Activated T-helper 2 cell treated with anti-CD3 and anti-CD28 coated beads, Interferon-gamma antibody, Interleukin-2, Interleukin-4, amounts not matched to agents 10 μg/mL and 5 μg/mL and 100 μg/mL, durations not matched to agents 14 hours and 24 hours and 36 hours (primary cell): ENCODE data around the gene LHX4. TPM values are rescaled to one million over a fixed set of nuclear protein-coding genes. Genes with fewer than 3 reads are reported as not detected.

Source experiments
- DNase-seq: peaks from one replicate; pipeline ENCODE4 v3.0.0; 2021; ENCODE audit warnings: low spot score
- H3K27ac Mint-ChIP-seq: one replicate; pipeline ENCODE4 v1.8.0; 2021; ENCODE audit warnings: mixed read lengths
- H3K27me3 Mint-ChIP-seq: one replicate; pipeline ENCODE4 v1.8.0; 2021; ENCODE audit warnings: low read depth, mixed read lengths
- H3K36me3 Mint-ChIP-seq: one replicate; pipeline ENCODE4 v1.8.0; 2021; ENCODE audit warnings: low read depth, mixed read lengths
- H3K4me1 Mint-ChIP-seq: one replicate; pipeline ENCODE4 v1.8.0; 2021; ENCODE audit warnings: low read depth, mixed read lengths
- H3K4me3 Mint-ChIP-seq: one replicate; pipeline ENCODE4 v1.8.0; 2021; ENCODE audit warnings: low read depth, mild to moderate bottlenecking, moderate library complexity, mixed read lengths
- H3K9me3 Mint-ChIP-seq: one replicate; pipeline ENCODE4 v1.8.0; 2021; ENCODE audit warnings: mixed read lengths
- intact Hi-C: fragments of 100-400 bp; cut with micrococcal nuclease; formaldehyde crosslinking; loops from one replicate; pipeline ENCODE4 v1.15.1; 2023
- total RNA-seq: library from RNA; stranded (reverse); gene quantifications from 2 replicates; pipeline ENCODE4 v1.2.3, GENCODE V29; 2022

LHX4 gene
- total RNA-seq, 1 donor from 2014 or later = not detected

DNA sequence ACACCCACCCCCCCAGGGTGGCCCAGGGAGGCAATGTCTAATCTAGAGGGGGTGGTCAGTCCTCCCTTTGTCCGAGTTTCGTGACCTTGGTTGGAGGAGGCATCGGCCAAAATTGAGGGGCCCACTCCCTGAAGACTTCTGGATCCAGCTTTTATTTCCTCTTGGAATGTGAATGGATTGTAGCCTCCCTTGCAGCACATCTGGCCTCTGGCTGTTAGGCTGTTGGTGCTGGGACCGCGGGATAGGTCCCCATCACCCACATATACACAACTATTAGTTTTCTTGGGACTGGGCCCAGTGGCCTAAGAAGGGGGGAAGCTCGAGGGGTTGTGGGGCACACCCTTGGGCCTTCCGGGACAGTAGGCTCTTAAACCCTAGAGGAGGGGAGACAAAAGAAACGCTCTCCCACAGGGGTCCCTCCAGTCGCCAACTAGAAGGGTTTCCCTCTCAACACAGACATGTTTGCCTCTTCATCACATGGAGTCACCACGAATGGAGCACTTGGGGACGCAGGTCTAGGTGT lies 2.5 kb downstream of the LHX4 start:
- intact Hi-C loops = loop anchor here (10.0 kb wide), 2 partner anchors 488 to 1252 kb away; partner anchors contain the start of genes CACNA1E and FAM163A
- no peak for DNase-seq
- H3K27me3 Mint-ChIP-seq = peaks cover 83% of the 10 kb centered on the region
- H3K4me1 Mint-ChIP-seq = peaks cover 16% of the 10 kb centered on the region
- no peaks in the 10 kb centered on the region for H3K9me3 Mint-ChIP-seq
- H3K4me3 Mint-ChIP-seq = no peak overlapping the region
- H3K36me3 Mint-ChIP-seq = no peaks in the 10 kb centered on the region
- no peak overlapping the region for H3K27ac Mint-ChIP-seq

DNA sequence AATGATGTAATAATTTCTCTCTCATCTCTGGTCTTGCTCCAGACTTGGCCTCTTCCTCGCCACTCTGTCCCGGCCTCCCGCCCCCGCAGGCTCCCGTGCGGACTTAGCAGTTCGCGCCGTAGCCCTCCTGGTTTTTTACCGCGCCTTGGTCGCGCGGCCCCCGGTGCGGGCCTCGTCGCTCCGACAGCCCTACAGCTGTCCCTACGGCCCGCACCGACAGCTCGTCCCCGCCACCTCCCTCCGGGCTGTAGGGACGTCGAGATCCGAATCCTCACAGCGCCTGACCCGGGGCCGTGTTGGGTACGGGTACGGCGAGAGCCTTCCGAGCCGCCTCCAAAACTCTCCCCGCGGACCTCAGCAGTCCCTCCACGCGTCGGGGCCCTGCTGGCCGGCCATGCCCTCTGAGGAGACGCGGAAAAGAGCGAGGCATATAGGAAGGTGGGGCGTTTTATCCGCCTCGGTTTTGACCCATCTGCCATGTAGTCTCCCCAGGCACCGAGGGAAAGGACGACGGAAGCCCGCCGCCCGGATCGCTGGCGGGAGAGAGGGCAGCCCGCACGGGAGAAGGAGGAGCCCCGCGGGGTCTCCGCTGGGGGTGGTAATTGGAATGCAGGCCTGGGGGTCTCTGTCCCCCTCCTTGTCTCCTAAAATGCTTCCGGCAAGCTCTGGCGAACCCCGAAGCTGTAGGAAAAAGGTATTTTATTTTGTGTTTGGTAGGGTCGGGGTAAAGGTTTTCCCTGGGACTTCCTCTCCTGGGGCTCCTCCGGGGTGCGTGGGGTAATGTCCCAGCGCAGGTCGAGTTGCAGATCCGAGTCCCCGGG lies 3.3 kb downstream of the LHX4 start:
- no peak overlapping the region for H3K4me3 Mint-ChIP-seq
- no peaks in the 10 kb centered on the region for H3K9me3 Mint-ChIP-seq
- no peak for DNase-seq
- H3K36me3 Mint-ChIP-seq = no peaks in the 10 kb centered on the region
- H3K27me3 Mint-ChIP-seq = peaks cover 81% of the 10 kb centered on the region
- intact Hi-C loops = loop anchor here (10.0 kb wide), 2 partner anchors 489 to 1251 kb away; partner anchors contain the start of genes CACNA1E and FAM163A
- H3K27ac Mint-ChIP-seq = no peak overlapping the region
- peaks cover 15% of the 10 kb centered on the region for H3K4me1 Mint-ChIP-seq

DNA sequence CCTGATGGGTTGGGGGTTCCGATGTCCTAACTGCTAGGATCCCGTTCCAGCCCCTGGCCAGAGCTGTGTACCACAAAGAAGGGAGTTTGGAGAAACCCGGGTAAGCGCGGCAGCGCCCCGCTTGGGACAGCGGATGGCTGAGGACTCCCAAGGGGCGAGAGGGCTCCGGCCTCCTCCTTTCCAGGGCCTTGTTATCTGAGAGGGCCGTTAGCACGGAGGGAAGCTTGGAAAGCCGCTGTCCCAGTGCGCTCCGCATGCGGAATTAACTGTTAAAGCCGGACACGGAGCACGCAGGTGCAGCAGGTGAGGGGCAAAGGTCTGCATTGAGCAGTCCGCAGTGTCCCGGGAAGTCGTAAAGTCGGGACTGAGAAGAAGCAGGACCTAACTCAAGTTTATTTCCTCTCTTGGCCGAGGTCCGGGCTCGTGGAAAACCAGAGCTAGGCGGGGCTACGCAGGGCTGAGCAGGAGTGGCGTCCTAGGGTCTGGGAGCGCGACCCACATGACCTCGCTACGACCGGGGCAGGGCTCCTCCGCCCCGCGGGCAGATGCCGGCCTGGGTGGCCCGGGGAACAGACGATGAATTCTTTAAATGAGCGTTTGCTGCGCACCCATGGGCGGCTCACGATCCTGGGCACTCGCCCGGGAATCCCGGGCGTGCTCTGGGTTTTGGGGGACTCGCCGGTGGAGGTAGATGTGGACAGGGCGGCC lies 4.5 kb downstream of the LHX4 start:
- H3K36me3 Mint-ChIP-seq = no peaks in the 10 kb centered on the region
- H3K27ac Mint-ChIP-seq = no peak overlapping the region
- peaks cover 14% of the 10 kb centered on the region for H3K4me1 Mint-ChIP-seq
- no peaks in the 10 kb centered on the region for H3K9me3 Mint-ChIP-seq
- H3K27me3 Mint-ChIP-seq = peaks cover 82% of the 10 kb centered on the region
- no peak for DNase-seq
- H3K4me3 Mint-ChIP-seq = no peak overlapping the region
- intact Hi-C loops = loop anchor here (10.0 kb wide), 2 partner anchors 490 to 1250 kb away; partner anchors contain the start of genes CACNA1E and FAM163A

GRCh38 chr1:180235077-180235501 lies 5.0 kb downstream of the LHX4 start:
- intact Hi-C loops = loop anchor here (10.0 kb wide), 2 partner anchors 490 to 1250 kb away; partner anchors contain the start of genes CACNA1E and FAM163A
- H3K27ac Mint-ChIP-seq = no peak overlapping the region
- H3K9me3 Mint-ChIP-seq = no peaks in the 10 kb centered on the region
- peaks cover 14% of the 10 kb centered on the region for H3K4me1 Mint-ChIP-seq
- H3K36me3 Mint-ChIP-seq = no peaks in the 10 kb centered on the region
- H3K27me3 Mint-ChIP-seq = peaks cover 87% of the 10 kb centered on the region
- no peak overlapping the region for H3K4me3 Mint-ChIP-seq
- DNase-seq = no peak

DNA sequence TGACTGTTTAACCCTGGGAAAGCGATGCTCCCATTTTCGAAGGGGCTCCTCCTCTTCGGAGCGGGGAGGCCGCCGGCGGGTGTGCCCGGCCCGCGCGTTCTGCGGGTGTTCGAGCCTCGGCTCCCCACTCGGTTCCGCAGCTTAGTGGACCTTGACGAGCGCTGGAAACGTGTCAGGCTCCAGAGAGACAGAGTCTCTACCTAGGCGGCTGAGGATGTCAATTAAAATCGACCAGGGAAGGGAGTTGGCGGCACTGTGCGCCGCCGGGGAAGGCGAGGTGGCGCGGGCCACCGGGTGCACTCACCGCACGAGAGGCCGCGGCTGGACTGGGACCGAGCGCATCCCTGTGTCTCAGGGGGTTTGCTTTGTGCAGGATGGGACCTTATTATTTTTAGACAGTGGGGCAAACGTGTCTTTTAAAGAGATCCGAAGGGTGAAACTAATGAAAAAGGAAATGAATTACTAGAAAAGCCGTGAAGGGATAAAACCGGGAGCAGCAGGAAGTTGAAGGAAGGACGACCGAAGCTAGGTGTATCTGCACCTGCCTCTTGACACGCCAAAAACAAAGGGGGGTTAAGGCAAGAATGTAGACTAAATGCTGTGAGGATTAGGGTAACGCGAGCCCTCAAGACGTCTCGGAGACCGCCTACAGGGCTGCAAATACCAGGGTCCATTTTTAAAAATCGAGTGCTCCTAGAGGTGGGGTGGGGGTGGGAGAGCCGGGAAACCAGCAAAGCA lies 5.6 kb downstream of the LHX4 start:
- no peak overlapping the region for H3K4me3 Mint-ChIP-seq
- no peaks in the 10 kb centered on the region for H3K36me3 Mint-ChIP-seq
- H3K9me3 Mint-ChIP-seq = no peaks in the 10 kb centered on the region
- no peak overlapping the region for H3K27ac Mint-ChIP-seq
- intact Hi-C loops = loop anchor here (10.0 kb wide), 2 partner anchors 491 to 1249 kb away; partner anchors contain the start of genes CACNA1E and FAM163A
- no peak for DNase-seq
- peaks cover 89% of the 10 kb centered on the region for H3K27me3 Mint-ChIP-seq
- peaks cover 14% of the 10 kb centered on the region for H3K4me1 Mint-ChIP-seq

GRCh38 chr1:180236698-180237509 lies 6.8 kb downstream of the LHX4 start:
- intact Hi-C loops = loop anchor here (10.0 kb wide), 2 partner anchors 492 to 1248 kb away; partner anchors contain the start of genes CACNA1E and FAM163A
- Mint-ChIP-seq H3K4me3 (no peak overlapping the region), H3K9me3 (no peaks in the 10 kb centered on the region), H3K27me3 (peaks cover 92% of the 10 kb centered on the region), H3K27ac (no peak overlapping the region), H3K4me1 (peaks cover 11% of the 10 kb centered on the region), H3K36me3 (no peaks in the 10 kb centered on the region)
- DNase-seq = no peak

DNA sequence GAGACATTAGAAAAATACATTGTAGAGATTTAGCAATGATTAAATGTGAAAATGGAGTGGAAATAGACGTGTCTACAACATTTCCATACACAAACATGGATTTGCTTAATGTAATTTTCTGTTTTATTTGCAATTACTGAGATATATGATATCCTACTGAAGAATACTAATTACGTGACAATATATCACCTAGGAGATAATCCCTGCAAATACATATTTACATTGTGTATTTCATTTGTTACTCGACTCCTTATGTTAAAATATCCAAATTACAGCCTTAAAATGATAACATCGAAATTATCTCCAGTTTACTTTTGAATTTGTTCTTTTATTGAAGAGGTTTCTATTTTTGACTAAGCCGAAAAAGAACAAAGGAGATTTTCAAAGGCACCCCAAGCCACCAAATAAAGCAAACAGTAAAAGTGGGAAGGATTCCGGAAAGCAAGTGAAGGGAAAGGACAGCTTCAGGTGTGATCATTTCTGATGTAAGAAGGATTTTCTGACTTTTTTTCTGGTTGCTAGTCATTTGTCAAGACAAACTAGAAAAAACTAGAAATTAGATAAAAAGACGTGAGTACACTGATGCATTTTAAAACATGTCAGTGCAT lies 7.9 kb downstream of the LHX4 start:
- H3K36me3 Mint-ChIP-seq = no peaks in the 10 kb centered on the region
- peaks cover 8% of the 10 kb centered on the region for H3K4me1 Mint-ChIP-seq
- DNase-seq = no peak
- no peaks in the 10 kb centered on the region for H3K9me3 Mint-ChIP-seq
- peaks cover 88% of the 10 kb centered on the region for H3K27me3 Mint-ChIP-seq
- H3K27ac Mint-ChIP-seq = no peak overlapping the region
- intact Hi-C loops = loop anchor here (10.0 kb wide), 2 partner anchors 493 to 1247 kb away; partner anchors contain the start of genes CACNA1E and FAM163A
- no peak overlapping the region for H3K4me3 Mint-ChIP-seq

- DNase-seq = no peak
- Mint-ChIP-seq H3K36me3 (no peaks in the 10 kb centered on the region), H3K27me3 (peaks cover 81% of the 10 kb centered on the region), H3K9me3 (no peaks in the 10 kb centered on the region), H3K4me3 (no peak overlapping the region), H3K4me1 (peaks cover 8% of the 10 kb centered on the region), H3K27ac (no peak overlapping the region)
- intact Hi-C loops = loop anchor here (10.0 kb wide), 2 partner anchors 494 to 1246 kb away; partner anchors contain the start of genes CACNA1E and FAM163A
Measured at GRCh38 chr1:180238675-180239074, 8.6 kb downstream of the LHX4 start.

GRCh38 chr1:180239145-180240096 lies 9.4 kb downstream of the LHX4 start:
- Mint-ChIP-seq H3K27me3 (peaks cover 74% of the 10 kb centered on the region), H3K36me3 (no peaks in the 10 kb centered on the region), H3K27ac (no peak overlapping the region), H3K4me3 (no peak overlapping the region), H3K4me1 (peaks cover 6% of the 10 kb centered on the region), H3K9me3 (no peaks in the 10 kb centered on the region)
- DNase-seq = no peak
- intact Hi-C loops = loop anchor here (10.0 kb wide), 2 partner anchors 495 to 1245 kb away; partner anchors contain the start of genes CACNA1E and FAM163A

DNA sequence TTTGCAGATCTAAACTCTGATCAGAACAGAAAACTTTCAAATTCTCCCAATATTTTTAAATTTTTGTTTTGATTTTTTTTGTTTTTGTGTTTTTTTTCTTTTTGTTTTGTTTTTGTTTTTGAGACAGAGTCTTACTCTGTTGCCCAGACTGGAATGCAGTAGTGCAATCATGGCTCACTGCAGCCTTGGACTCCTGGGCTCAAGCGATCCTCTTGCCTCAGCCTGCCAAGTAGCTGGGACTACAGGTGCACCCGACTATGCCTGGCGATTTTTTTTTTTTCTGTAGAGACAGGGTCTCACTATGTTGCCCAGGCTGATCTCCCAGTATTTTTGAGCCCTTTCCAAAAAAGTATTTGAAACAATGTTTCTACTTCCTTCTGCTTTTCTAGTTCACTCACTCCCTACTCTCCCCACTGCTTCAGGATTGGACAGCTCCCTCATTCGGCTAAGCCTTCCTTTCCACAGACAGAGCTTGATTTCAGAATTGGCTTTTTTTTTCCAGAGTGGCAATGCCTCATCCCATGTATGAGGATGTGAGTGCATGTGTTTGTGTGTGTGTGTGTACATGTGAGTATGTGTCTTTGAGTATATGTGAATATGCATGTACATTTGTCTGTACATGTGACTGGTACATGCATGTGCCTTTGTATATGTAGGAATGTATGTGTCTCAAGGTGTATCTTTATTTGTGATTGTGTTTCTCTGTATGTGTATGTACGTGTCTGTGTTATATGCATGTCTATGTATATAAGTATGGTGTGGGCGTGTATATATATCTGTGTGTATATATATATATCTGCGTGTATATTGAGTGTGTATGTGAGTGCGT lies 11.9 kb downstream of the LHX4 start:
- H3K4me3 Mint-ChIP-seq = no peak overlapping the region
- no peak for DNase-seq
- H3K4me1 Mint-ChIP-seq = peaks cover 4% of the 10 kb centered on the region
- H3K27me3 Mint-ChIP-seq = peaks cover 54% of the 10 kb centered on the region
- H3K27ac Mint-ChIP-seq = no peak overlapping the region
- H3K36me3 Mint-ChIP-seq = no peaks in the 10 kb centered on the region
- intact Hi-C loops = no loop called here
- no peaks in the 10 kb centered on the region for H3K9me3 Mint-ChIP-seq
